Omental fat pad (tissue), 4 donors: Measurements from ENCODE around the gene UBXN11. TPM values are rescaled to one million over a fixed set of nuclear protein-coding genes. Genes with fewer than 3 reads are reported as not detected.
A peak's percentile ranks its signal among the peaks of the same experiment; 100 is the strongest.

Experiments used
- ATAC-seq: fragments of 150-250 bp; one replicate; pipeline ENCODE4 v1.9.1; 2016; ENCODE audit warnings: mild to moderate bottlenecking, moderate library complexity; ENCODE audit not compliant: low FRiP score
- DNase-seq: peaks from one replicate; pipeline ENCODE4 v3.0.0-alpha.2; 2019; ENCODE audit warnings: low spot score
- total RNA-seq, 4 donors: library from RNA; depleted of rRNA; stranded (reverse); fragments of >200 nt; gene quantifications; one replicate each; pipeline ENCODE4 v1.1.0, GENCODE V29; 2016
- TF ChIP-seq, protein P1 (sequence below), 3 donors: fragments of 450-650 bp; IDR thresholded peaks; one replicate each; pipeline ENCODE4 v1.5.1; 2016 to 2017; ENCODE audit warnings: antibody characterized with exemption in 3 of 3, mild to moderate bottlenecking in 3 of 3, moderate library complexity in 2 of 3

Gene UBXN11
- total RNA-seq, 4 donors from 2014 or later = 12.2 to 23.8 (median 17.7) TPM

DNA sequence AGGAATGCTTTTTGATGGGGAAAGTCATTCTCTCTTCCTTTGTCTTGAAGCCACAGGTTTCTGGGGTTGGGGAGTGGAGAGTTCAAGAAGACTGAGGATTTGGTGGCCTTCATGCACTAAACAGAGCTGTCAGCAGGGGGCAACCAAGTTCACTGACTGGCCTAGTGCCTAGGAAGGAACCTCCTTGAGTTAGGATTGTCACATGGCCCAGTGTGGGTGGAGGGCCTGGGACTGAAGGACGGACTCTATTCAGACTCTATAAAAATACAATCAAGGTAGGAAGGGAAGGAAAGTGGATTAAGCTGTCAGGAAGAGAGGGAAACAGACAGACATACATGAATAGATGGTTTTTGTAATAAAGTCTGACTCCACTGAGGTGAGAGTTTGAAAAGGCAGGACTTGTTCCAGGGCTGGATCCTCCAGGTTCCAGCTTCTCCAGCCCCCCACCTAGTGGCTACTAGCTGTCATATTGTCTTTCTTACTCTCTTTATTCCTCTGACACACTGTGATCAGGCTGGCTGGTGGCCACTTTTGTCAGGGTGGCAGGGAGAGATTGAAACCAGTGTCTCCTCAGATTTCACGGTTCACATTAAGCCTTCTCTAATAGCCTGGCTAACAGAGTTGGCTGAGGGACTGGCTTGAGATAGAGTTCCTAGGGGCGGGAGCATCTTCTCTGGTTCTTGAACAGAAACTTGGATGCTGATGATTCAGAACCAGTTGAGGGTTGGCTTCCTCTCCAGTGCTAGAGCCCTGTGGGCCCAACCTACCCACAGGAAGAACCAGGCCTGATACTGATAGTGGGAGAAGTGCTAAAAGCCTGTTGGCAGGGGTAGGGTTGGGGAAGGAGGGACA, 30.6 kb downstream of the UBXN11 start:
- ATAC-seq = peak; percentile 89
- peak; percentile 84 for DNase-seq
- TF ChIP-seq, protein P1, sequence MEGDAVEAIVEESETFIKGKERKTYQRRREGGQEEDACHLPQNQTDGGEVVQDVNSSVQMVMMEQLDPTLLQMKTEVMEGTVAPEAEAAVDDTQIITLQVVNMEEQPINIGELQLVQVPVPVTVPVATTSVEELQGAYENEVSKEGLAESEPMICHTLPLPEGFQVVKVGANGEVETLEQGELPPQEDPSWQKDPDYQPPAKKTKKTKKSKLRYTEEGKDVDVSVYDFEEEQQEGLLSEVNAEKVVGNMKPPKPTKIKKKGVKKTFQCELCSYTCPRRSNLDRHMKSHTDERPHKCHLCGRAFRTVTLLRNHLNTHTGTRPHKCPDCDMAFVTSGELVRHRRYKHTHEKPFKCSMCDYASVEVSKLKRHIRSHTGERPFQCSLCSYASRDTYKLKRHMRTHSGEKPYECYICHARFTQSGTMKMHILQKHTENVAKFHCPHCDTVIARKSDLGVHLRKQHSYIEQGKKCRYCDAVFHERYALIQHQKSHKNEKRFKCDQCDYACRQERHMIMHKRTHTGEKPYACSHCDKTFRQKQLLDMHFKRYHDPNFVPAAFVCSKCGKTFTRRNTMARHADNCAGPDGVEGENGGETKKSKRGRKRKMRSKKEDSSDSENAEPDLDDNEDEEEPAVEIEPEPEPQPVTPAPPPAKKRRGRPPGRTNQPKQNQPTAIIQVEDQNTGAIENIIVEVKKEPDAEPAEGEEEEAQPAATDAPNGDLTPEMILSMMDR (IDR thresholded peaks at IDR 0.05) = peak in 2 of 3 donors; percentile 1 to 48

DNA sequence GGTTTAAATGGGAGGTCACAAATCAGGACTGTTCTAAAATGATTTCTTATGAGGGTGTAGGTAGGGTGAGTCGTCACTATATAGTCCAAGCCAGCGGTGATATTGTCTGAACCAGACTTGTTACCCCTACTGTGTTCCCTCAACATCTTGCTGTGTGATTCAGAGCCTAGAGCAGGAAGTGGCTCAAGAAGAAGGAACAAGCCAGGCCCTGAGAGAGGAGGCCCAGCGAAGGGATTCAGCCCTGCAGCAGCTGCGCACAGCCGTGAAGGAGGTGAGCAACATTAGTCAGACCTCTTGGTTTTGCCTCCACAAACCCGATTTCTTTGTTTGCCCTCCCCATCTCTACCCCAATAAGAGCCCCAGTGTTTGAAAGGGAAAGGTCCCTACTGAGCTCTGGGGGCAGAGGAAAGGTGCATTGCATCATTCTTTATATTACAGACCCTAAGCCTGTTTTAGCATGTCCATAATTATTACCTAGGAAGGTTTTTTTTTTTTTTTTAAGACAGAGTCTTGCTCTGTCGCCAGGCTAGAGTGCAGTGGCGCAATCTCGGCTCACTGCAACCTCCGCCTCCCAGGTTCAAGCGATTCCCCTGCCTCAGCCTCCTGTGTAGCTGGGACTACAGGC, 31.5 kb downstream of the UBXN11 start:
- TF ChIP-seq, protein P1 (IDR thresholded peaks at IDR 0.05) = no peak
- DNase-seq (no peak), ATAC-seq (no peak)

DNA sequence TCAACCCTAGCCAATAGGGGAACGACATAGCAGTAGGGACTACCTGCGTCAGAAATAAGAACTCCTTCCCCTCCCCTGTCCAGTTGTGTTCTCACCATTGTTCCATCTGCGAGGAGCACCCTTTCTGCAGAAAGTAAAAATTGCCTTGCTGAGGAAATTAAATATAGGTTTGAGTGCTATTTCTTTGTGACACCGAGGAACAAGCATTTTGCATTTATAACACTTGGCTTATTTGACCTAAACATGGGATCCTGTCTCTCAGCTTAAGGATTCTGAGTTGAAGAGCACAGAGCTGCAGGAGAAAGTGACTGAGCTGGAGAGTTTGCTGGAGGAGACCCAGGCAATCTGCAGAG, 37.3 kb downstream of the UBXN11 start:
- ATAC-seq = no peak
- TF ChIP-seq, protein P1 (IDR thresholded peaks at IDR 0.05) = no peak
- DNase-seq = no peak

DNA sequence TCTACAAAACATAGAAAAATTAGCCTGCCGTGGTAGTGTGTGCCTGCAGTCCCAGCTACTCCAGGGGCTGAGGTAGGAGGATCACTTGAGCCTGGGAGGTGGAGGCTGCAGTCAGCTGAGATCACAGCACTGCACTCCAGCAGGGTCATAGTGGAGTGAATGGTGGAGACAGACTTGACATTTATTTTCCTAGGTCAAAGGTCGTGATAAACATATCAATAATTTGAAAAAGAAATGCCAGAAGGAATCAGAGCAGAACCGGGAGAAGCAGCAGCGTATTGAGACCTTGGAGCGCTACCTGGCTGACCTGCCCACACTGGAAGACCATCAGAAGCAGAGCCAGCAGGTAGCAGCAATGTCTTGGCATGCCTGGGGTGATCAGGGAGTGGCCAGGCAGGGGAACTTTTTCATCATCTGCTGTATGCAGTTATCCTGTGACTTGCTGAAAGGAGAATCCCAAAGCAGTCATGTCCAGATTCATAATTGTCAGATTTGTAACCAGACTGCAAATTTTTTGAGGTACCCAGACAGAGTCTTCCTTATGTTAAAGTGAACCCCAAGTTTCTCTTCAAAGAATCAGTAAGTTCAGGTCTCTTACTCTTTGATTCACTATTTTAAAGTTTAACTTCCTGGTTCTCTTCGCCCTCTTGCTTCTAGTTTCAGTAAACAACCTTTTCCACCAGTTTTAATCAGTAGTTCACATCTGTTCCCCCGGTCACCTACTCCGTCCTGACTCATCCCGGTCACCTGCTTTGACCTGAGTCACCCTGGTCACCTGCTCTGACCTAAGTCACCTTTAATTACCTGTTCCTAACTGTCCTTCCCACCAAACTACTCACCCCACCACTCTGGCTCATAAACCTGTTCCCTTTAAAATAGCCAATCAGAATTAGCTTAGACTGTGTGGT, 37.9 kb downstream of the UBXN11 start:
- TF ChIP-seq, protein P1 (IDR thresholded peaks at IDR 0.05) = no peak
- no peak for ATAC-seq
- DNase-seq = no peak

DNA sequence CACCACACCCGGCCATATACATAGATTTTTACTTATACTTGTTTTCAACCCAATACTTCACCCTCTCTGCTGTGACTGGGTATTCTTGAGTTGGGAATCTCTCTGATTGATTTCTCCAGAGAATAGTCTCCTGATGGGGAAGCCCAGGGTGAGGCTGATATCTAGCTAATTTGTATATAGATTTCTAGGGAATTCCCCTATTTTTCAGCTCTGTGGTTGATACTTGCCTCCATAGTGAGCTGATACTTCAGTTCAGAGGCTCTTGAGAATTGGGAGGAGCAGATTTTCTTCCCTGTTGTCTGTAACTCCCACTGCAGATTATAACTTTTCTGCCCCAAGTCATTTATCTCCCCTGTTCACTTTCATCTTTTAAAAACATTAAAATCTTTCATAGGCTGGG, 41.0 kb downstream of the UBXN11 start:
- TF ChIP-seq, protein P1 (IDR thresholded peaks at IDR 0.05) = no peak
- DNase-seq (no peak), ATAC-seq (no peak)

DNA sequence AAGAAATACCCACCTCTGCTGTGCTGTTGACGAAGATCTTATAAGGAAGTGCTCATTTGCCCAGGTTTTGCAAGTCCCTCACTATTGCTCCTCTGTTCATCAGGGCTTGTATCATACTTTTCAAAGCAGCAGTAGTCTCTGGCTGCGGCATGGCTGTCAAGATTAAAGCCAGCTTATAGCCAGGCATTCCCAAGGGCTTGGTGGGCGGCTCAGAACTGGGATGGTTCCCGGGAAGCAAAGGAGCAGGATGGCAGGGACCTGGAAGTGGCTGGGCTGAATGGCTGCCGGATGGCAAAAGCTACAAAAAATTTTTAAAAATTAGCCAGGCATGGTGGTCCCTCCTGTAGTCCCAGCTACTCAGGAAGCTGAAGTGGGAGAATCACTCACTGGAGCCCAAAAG, 43.2 kb downstream of the UBXN11 start:
- DNase-seq (no peak), ATAC-seq (no peak)
- TF ChIP-seq, protein P1 (IDR thresholded peaks at IDR 0.05) = no peak
